NCI-H146 treated with DMSO at 0.1 percent for 48 hours (cell line): Measurements from ENCODE around the gene TUBGCP2.

ENCODE experiments used
- DNase-seq: peaks from one replicate; lab custom pipeline; 2025; ENCODE audit not compliant: unreplicated experiment; lab: John Stamatoyannopoulos, UW

Gene TUBGCP2

DNA sequence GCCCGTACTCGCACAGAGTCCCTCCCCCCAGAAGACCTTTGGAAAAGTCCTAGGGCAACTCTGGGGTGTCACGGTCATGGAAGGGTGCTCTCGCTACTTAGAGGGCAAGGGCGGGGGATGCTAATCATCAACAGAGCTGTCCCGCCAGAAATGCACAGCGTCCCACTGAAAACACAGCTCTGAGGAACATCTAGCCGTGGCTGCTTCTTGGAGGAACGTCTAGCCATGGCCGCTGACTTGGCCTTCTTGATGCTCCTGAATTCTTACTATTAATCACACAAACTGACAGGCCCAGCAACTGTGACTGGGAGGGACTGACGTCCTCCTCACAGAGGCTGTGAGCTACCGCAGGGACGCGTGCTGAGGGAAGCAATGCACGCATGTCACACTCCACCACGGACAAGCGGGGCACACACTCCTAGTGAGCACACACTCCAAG is 1.7 kb downstream of the TUBGCP2 start:
- no peak for DNase-seq

DNA sequence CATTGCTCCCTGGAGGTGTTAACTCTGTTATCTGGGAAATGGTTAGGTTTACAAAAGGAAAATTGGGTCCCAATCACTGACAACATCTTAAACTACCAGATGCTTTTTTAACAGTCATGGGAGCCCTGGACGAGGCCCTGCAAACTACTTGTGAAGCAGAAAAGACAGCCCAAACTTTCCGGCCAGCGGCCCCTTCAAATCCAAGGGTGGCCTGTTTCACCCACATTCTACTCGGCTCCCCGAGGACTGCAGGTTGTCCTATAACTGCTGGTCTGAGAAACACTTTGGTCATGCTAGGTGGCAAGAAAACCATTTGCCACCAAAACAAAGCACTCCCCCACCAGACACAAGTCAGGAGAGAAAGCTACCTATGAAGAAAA is 2.6 kb downstream of the TUBGCP2 start:
- DNase-seq: no peak

DNA sequence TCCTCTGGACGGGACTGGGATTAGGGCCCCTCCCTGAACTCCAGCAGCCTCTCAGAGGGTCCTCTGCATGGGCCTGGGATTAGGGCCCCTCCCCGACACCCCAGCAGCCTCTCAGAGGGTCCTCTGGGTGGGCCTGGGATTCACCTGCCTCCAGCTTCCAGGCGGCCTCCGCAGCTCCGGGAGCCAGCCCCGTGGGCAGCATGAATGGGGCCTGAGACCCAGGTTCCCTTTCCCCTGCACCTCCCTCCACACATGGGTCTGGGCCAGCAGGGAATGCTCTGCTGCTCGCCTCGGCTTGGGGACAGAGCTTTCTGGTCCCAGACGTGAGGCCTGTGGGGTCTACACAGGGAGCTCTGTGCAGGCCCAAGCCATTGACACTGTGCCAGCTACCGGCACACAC is 5.5 kb downstream of the TUBGCP2 start:
- DNase-seq: no peak

DNA sequence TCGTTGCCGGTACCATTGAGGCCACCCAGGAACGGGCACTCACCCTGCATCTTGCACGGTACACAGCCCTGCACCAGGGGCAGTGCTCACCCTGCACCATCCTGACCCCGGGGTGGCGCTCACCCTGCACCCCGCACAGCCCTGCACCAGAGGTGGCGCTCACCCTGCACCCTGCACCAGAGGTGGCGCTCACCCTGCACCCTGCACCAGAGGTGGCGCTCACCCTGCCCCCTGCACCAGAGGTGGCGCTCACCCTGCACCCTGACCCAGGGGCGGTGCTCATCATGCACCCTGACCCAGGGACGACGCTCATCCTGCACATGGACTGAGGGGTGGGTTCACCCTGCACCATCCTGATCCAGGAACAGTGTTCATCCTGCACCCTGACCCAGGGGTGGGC is 6.4 kb downstream of the TUBGCP2 start:
- DNase-seq: no peak

DNA sequence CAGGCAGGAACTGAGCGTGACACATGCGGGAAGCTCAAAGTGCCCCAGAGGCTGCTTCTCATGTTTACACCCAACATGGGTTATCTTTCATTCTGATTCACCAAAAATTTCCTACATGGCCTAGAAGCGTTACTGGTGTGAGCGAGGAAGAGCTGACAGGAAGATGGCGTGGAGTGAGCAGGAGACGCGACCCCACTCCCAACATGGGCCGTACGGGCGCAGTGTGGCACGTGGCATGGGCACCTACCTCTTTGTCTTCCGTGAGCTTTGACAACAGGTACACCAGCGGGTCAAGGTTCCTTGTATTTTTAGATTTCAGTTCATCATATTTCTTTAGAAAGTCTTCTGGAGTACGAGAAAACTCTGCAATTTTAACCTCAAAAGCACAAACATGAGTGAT is 8.9 kb downstream of the TUBGCP2 start:
- no peak for DNase-seq

- DNase-seq: no peak
Measured at GRCh38 chr10:133299224-133299623, 9.4 kb downstream of the TUBGCP2 start.

DNA sequence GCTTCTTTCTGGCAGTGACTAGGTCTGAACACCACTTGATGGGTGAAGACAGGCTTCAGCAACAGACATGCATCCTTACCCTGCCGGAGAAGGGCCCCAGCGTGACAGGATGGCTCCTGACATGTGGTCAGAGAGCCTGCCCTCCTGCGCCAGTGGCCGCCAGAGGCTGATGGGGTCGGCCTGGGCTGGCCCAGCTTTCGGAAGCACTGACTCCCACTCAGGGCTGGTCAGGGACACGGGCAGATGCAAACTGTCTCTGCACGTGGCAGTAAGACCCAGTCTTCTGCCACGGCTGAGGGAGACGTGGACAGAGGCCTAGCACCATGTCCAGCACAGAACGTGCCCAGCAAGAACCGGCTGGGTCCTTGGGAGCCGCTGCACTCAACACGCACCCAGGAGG is 10.2 kb downstream of the TUBGCP2 start:
- no peak for DNase-seq

DNA sequence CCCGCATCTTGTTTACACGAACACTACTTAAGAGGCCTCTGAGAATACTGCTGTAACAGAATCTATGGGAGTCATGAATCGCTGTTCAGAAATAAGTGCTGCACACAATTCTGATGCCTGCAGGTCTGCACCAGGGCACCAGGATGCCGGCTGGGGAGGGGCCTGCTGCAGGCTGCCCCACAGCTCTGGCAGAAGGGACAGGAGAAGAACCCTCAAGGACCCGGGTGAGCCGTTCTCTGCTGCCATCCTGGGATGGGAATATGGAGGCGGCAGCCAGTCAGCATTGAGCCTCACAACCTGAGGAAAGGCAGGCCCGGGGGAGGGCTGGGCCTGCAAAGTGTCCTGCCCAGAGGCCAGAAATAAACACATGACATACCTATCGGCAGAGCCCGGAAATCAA is 11.2 kb downstream of the TUBGCP2 start:
- no peak for DNase-seq

GRCh38 chr10:133295426-133296320 is 13.0 kb downstream of the TUBGCP2 start:
- no peak for DNase-seq

GRCh38 chr10:133294189-133294588 is 14.5 kb downstream of the TUBGCP2 start:
- DNase-seq: no peak

GRCh38 chr10:133293810-133294119 is 14.9 kb downstream of the TUBGCP2 start:
- DNase-seq: no peak

DNA sequence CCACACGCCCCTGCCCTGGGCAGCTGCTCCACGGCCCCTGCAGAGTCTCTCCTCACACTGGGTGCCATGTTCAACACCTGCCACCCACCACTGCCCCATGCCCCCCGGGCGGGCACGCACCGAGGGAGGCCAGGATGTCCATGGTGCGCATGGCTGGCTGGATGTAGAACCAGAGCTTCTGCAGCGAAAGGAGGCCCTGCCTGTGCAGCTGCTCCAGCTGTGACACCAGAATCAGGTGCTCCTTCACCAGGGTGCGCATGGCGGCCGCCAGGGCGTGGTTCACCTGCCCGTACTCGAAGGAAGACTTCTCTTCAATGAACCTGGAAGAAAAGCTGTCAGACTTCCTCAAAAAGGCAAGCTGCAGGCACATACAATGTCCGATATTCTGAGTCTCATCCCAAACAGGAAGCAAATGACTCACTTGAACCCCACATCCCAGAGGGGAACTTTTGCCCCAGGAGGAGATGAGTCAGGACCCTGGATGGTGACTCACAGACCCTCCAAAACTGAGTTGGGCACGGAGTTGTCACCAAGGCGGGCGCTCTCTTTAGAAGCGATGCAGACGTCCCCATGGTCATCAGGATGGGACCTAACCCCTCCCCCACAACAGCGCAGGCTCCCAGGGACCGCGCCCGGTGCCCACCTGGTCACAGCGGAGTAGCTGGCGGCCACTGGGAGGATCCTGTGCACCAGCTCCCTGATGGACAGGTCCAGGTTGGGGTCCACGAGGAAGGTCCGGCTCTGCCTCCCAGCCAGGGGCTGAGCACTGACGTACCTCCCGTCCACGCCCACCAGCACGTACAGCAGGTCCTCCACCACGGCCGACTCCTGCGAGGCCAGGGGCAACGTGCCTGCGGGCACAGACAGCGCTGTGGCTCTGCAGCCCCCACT is 15.5 kb downstream of the TUBGCP2 start:
- no peak for DNase-seq

- DNase-seq: no peak
Measured at GRCh38 chr10:133289761-133290160, 18.9 kb downstream of the TUBGCP2 start.

- DNase-seq: no peak
Measured at GRCh38 chr10:133287832-133288500, 20.7 kb downstream of the TUBGCP2 start.

GRCh38 chr10:133286366-133286765 is 22.3 kb downstream of the TUBGCP2 start:
- DNase-seq: no peak

DNA sequence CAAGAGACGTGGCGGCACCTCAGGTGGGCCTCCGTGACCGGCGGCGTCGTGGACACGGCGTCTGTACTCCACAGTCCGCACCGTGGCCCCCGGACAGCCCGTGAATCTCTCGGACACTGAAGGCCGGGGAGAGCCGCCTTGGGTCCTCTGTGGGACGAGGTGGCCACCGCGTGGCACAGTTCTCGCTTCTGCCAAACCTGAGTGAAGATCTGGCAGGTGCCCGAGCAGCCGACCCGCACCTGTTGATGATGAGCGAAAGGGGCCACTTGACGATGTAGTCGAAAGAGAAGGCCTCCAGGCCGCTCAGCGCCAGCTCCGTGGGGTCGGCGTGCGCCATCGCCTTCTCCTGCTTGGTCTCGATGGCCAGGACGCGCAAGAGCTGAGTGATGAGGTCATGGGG is 23.5 kb downstream of the TUBGCP2 start:
- no peak for DNase-seq

- no peak for DNase-seq
Measured at GRCh38 chr10:133283931-133284330, 24.7 kb downstream of the TUBGCP2 start.

- no peak for DNase-seq
Measured at GRCh38 chr10:133282846-133283390, 25.8 kb downstream of the TUBGCP2 start.

DNA sequence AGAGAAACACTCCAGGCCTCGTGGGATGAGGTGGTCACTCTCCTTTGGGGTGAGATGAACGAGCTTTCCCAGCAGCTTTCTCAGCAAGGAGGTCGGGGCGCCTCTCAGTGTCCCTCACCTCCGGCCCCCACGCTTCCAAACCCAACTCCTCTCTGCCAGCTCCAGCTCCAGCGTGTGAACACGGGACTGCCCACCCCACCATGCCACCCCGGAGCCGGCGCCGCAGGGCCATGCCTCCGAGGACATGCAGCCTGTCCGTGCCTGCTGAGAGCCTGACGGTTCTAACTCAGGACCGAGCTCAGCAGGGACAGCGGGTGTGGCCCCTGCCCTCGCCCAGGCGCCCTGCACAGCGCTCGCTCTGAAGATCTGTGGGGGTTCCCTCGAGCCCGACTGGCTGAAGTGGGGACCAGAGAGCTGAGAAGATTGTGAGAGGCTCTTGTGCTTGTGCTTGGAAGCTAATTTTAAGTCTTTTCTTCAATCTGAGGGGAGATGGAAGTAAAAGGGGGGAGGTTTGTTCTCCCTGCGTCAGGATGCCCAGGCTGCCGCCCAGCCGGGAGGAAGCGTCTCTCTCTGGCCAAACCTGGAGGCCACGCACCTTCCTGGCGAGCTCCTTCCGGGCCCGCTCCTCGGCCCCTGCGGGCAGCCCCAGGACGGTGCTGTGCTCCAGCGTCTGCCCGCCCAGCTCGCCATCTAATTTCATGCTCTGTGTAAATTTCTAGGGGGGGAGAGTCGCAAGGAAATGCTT is 26.9 kb downstream of the TUBGCP2 start:
- no peak for DNase-seq

GRCh38 chr10:133281084-133281483 is 27.6 kb downstream of the TUBGCP2 start:
- DNase-seq: no peak
